Endothelial cell (in vitro differentiated cells): Measurements from ENCODE around the gene ZER1. TPM values are rescaled to one million over a fixed set of nuclear protein-coding genes. Genes with fewer than 3 reads are reported as not detected.

Experiments used
- DNase-seq: peaks from one replicate; pipeline ENCODE4 v3.0.0; 2021; ENCODE audit warnings: low spot score
- H3K27ac Mint-ChIP-seq: one replicate; pipeline ENCODE4 v1.8.0; 2021; ENCODE audit warnings: mixed read lengths, inconsistent platforms; ENCODE audit not compliant: unreplicated experiment
- H3K27me3 Mint-ChIP-seq: one replicate; pipeline ENCODE4 v1.8.0; 2021; ENCODE audit warnings: mild to moderate bottlenecking, moderate library complexity, mixed read lengths, inconsistent platforms; ENCODE audit not compliant: unreplicated experiment
- H3K36me3 Mint-ChIP-seq: one replicate; pipeline ENCODE4 v1.8.0; 2021; ENCODE audit warnings: mild to moderate bottlenecking, low read depth, mixed read lengths, inconsistent platforms; ENCODE audit not compliant: unreplicated experiment
- H3K4me1 Mint-ChIP-seq: one replicate; pipeline ENCODE4 v1.8.0; 2021; ENCODE audit warnings: mild to moderate bottlenecking, mixed read lengths, inconsistent platforms; ENCODE audit not compliant: unreplicated experiment
- H3K4me3 Mint-ChIP-seq: one replicate; pipeline ENCODE4 v1.8.0; 2021; ENCODE audit warnings: mild to moderate bottlenecking, mixed read lengths, inconsistent platforms; ENCODE audit not compliant: unreplicated experiment
- H3K9me3 Mint-ChIP-seq: one replicate; pipeline ENCODE4 v1.8.0; 2021; ENCODE audit warnings: mixed read lengths, inconsistent platforms; ENCODE audit not compliant: unreplicated experiment
- total RNA-seq: library from RNA; stranded (reverse); fragmentation: NEBNext Ultra II Directional; extraction: Animal tissue kit (Norgen Biotek cat#: 25700); gene quantifications from one replicate; pipeline ENCODE4 v1.2.1, GENCODE V29; 2021; ENCODE audit not compliant: unreplicated experiment
- TF ChIP-seq, protein P1 (sequence below): fragments of 200-600 bp; sonication (generic); IDR thresholded peaks from one replicate; pipeline ENCODE4 v1.5.0; 2021; ENCODE audit warnings: antibody characterized with exemption; ENCODE audit not compliant: unreplicated experiment

The ZER1 gene
- total RNA-seq, 1 donor from 2014 or later, result 29.2 TPM

DNA sequence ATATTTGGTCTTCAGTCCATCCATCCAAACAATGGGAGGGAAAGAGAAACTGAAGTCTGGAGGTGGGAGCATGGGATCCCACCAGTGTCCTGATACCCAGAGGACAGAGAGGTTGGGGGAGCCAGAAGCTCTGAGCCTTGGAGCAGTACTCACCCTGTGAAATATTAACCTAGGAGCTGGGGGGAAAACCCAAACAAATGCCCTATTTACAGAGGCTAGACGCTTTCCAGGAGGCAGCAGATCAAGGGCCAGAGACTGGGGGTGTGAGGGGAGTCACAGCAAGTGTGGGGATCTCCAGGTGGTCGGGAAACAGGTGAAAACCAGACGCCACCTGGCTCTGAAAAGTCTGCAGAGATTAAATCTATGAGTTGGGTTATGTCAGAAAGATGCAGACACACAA is 6.2 kb downstream of the ZER1 start:
- H3K4me1 Mint-ChIP-seq, result peaks cover 15% of the 10 kb centered on the region
- H3K27me3 Mint-ChIP-seq, result peaks cover 5% of the 10 kb centered on the region
- DNase-seq, result no peak
- H3K27ac Mint-ChIP-seq, result no peak overlapping the region
- no peaks in the 10 kb centered on the region for H3K9me3 Mint-ChIP-seq
- TF ChIP-seq, protein P1, sequence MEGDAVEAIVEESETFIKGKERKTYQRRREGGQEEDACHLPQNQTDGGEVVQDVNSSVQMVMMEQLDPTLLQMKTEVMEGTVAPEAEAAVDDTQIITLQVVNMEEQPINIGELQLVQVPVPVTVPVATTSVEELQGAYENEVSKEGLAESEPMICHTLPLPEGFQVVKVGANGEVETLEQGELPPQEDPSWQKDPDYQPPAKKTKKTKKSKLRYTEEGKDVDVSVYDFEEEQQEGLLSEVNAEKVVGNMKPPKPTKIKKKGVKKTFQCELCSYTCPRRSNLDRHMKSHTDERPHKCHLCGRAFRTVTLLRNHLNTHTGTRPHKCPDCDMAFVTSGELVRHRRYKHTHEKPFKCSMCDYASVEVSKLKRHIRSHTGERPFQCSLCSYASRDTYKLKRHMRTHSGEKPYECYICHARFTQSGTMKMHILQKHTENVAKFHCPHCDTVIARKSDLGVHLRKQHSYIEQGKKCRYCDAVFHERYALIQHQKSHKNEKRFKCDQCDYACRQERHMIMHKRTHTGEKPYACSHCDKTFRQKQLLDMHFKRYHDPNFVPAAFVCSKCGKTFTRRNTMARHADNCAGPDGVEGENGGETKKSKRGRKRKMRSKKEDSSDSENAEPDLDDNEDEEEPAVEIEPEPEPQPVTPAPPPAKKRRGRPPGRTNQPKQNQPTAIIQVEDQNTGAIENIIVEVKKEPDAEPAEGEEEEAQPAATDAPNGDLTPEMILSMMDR, result no peak
- peaks cover 9% of the 10 kb centered on the region for H3K36me3 Mint-ChIP-seq
- no peak overlapping the region for H3K4me3 Mint-ChIP-seq

DNA sequence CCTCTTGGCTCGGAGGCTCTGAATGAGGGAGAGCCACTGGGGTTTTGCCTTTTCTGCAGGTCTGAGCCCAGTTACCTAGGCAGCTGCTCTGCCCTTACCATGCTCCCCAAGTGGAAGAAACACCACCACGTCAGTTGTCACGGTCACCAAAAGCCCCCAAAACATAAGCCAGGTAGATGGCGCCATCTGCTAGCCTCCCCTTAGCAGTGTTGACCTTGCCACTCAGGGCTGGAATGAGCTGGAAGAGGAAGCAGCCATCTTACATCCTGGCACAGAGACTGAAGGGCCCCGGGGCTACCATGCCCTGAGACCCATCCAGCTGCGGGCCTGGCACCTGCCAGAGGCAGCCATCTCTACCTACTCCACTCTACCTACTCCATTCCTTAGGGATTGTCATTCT is 7.4 kb downstream of the ZER1 start:
- TF ChIP-seq, protein P1, result no peak
- H3K4me1 Mint-ChIP-seq, result peaks cover 9% of the 10 kb centered on the region
- no peak for DNase-seq
- no peaks in the 10 kb centered on the region for H3K9me3 Mint-ChIP-seq
- no peak overlapping the region for H3K27ac Mint-ChIP-seq
- H3K36me3 Mint-ChIP-seq, result peaks cover 2% of the 10 kb centered on the region
- H3K4me3 Mint-ChIP-seq, result no peak overlapping the region
- H3K27me3 Mint-ChIP-seq, result peaks cover 2% of the 10 kb centered on the region

DNA sequence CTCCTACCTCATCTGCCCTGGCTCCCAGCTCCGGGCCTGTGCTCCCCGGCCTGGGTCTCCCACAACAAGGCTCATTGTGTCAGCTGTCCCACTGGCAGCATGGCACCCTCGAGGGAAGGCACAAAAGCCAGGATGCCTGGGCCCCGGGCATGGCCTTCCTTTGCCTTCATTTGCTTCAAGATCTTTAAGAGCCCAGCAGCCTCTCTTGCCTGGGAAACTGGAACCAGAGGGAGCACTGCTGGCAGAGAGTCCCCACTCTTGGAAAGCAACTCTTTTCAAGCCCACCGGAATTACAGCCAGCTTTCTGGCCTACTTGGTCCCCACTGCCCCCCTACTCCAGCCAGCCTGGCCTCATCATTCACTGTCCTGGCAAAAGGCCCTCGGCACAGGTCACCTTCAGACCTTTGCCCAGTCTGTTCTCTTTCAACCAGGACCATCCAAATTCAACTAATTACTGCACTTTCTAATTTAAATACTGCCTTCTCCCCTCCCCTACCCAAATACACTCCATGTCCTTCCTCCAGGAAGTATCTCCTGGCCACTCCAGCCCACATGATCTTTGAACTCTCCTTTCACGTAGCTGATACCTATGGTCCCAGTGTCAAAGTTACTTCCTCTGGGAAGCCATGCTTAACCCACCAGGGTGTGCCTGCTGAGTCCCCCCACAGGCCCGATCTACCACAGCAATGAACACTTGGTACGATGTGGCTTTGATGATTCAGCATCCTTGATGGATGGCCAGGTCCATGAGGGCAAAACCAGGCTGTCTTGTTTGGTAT is 8.9 kb downstream of the ZER1 start:
- H3K4me1 Mint-ChIP-seq, result peaks cover 9% of the 10 kb centered on the region
- DNase-seq, result no peak
- H3K4me3 Mint-ChIP-seq, result no peak overlapping the region
- peak overlapping the region; percentile 15 for H3K27ac Mint-ChIP-seq
- H3K36me3 Mint-ChIP-seq, result peaks cover 2% of the 10 kb centered on the region
- TF ChIP-seq, protein P1, result no peak
- peaks cover 2% of the 10 kb centered on the region for H3K27me3 Mint-ChIP-seq
- no peaks in the 10 kb centered on the region for H3K9me3 Mint-ChIP-seq

DNA sequence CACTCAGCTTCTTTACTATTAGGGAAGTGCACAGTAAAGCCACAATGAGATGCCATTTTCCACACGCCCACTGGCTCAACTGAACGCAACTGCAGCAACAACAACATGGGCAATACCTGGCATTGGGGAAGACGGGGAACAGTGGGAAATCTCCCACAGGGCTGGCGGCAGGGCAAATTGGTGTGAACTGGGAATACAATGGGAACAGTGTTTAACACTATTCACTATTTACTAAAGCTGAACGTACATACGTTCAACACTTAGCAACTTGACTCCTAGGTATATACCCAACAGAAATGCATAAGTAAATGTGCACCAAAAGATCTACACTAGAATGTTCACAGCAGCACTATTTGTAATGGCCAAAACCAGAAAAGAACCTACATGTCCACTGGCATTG is 14.1 kb downstream of the ZER1 start:
- no peak overlapping the region for H3K4me3 Mint-ChIP-seq
- TF ChIP-seq, protein P1, result no peak
- no peak for DNase-seq
- H3K4me1 Mint-ChIP-seq, result no peaks in the 10 kb centered on the region
- H3K36me3 Mint-ChIP-seq, result no peaks in the 10 kb centered on the region
- H3K27me3 Mint-ChIP-seq, result peaks cover 3% of the 10 kb centered on the region
- H3K27ac Mint-ChIP-seq, result no peak overlapping the region
- H3K9me3 Mint-ChIP-seq, result no peaks in the 10 kb centered on the region

DNA sequence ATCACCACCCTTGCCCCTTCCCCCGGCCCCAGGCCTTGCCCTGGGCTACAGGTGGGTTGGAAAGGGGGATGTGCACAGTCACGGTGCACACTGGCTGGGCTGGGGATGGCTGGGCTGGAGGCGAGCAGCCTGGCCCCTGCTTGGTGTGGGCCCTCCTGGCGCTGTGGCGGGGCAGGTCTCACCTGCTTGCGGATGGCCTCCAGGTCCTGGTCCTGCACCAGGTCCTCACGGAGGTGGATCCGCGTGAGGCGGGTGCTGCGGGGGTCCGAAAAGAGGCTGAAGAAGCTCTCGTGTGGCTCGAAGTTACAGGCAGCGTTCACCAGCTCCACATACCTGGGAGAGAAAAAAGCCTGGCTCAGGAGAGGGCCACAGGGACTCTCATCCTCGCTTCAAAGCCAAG is 18.1 kb downstream of the ZER1 start:
- H3K9me3 Mint-ChIP-seq, result no peaks in the 10 kb centered on the region
- no peak for DNase-seq

More for the DNA sequence above, 18.1 kb downstream of the ZER1 start:
- TF ChIP-seq, protein P1, result no peak
- H3K4me3 Mint-ChIP-seq, result no peak overlapping the region
- H3K4me1 Mint-ChIP-seq, result peaks cover 3% of the 10 kb centered on the region
- H3K36me3 Mint-ChIP-seq, result no peaks in the 10 kb centered on the region
- H3K27ac Mint-ChIP-seq, result no peak overlapping the region
- peaks cover 3% of the 10 kb centered on the region for H3K27me3 Mint-ChIP-seq
